DMS 273 treated with DMSO at 0.1 percent for 48 hours (cell line): ENCODE data around the gene KLHL36.
"Not testable (repeated sequence)": the region's sequence is repeated elsewhere in the genome, so short reads cannot be mapped to it uniquely, and the experiment has no call there.

Experiments
- DNase-seq: peaks from one replicate; lab custom pipeline; 2025; lab: John Stamatoyannopoulos, UW

KLHL36 gene

DNA sequence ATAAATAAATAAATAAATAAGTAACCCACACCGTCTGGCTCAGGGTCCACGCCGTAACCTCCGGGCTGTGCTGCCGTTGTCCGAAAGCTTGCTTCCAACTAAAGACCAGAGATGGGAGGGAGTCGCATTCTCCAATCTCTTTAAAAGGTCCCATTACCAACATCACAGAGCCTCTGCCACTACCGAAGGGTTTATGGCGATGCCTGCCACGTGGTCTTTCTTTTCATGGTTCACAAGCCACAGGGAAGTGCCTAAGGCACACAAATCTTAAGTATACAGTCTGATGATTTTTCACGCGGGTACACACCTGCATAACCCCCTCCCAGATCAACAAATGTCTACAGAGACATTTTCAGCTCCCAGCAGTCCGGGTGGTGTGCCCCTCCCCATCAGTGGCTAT is 31.8 kb upstream of the KLHL36 start:
- DNase-seq, result no peak

DNA sequence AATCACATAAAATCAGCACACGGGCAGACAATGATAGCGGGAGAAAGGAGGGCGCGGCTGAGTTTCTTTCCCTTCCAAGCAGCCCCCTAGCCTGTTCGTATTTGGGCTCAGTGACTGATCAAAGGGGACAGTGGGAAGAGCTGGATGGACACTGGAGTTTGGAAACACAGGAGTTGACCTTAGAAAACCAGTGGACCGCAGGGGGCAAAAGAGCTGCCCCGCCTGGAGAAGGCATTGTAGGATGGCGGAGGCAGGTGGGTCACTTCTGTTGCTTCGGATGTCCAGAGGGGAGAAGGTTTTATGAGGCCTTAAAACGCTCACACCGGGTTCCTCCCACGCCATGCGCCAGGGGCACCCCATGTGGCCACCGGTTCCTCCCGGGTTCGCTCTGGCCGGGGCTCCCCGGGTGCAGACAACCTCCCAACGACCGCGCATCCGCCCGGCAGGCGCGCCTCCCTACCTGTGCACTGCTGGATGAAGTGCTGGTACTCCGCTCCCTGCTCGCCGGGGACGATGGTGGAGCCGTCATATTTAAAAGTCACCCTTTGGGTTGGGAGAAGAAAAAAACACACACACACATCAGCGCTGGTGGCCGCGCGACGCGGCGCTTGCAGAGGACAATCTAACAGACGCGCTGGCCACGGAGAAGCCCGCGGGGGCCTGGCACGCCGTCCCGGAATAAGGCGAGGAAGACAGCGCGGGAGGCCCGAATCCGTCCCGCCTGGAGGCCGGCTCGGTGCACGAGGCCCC is 31.1 kb upstream of the KLHL36 start:
- no peak for DNase-seq

DNA sequence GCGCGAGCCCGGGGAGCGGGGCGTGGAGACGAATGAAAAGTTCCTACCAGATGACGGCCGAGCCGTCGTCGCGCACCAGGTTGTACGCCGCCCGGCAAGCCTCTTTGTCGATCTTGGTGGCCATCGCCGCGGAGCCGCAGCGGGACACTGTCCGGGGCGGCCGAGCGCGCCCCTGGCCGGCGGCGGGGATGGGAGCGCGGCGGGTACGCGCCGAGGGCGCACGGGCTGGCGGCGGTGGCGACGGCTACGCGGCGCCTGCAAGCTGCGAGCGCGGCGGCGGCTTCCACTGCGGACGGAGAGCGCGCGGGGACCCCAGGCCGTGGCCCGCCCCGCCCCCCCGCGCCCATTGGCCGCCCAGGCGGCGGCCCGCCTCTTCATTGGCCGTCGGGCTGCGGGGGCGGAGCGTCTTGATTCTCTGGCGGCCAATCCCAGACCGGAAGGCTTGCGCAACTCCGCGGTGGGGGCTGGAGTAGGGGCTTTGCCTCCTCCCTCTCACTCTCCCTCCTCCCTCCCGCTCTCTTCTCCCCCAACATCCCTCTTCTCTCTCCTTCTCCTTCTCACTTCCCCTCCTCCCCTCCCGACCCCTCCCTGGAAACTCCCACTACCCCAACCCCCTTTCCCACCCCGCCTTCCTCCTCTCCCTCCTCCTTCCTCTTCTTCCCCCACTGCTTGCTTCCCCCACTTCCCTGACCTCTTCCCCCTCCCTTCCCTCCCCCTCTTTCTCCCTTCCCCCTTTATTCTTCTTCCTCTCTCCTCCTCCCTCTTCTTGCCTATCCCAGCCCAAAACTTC is 30.3 kb upstream of the KLHL36 start, which contains the start of gene COTL1:
COTL1 (minus strand) TSS at position 288 of the 790 bp plus-strand sequence; CDS start at position 124, 164 bp downstream.
- peak; percentile 70 for DNase-seq

DNA sequence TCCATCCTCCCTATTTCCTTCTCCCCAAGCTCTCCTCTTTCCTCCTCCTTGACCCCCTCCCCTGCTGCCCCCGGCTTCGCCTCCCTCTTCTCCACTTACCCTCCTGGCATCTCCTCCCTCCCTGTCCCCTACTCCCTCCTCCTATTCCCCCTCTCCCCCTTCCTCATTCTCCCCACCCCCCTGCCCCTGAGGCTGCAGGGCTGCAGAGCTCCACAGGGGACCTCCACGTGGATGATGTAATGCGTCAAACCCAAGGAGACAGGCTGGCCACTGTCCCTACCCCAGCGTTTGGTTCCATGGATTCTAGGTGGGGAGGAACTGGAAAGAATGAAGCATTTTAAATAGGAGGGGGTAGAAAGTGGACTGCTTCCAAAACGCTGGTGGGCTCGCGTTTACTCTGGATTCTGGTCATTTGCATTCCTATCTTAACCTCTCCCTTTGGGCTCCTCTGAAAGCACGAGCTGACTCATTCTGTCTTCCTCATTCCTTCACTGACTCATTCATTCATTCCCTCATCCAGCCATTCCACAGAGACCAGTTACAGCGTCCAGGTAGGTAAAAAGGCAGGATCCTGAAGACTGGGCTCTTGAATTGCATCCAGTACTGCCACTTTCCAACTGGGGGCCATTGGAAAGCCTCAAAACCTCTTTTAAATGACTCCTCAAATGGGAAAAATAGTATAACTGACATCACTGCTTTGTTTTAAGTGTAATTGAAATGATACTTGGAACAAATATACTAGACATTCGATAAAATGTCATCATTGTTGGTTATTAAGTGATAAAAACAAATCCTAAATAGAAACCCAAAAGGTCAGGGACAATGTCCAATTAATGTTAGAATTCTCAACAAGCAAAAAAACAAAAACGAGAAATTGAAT is 29.5 kb upstream of the KLHL36 start:
- DNase-seq, result no peak

DNA sequence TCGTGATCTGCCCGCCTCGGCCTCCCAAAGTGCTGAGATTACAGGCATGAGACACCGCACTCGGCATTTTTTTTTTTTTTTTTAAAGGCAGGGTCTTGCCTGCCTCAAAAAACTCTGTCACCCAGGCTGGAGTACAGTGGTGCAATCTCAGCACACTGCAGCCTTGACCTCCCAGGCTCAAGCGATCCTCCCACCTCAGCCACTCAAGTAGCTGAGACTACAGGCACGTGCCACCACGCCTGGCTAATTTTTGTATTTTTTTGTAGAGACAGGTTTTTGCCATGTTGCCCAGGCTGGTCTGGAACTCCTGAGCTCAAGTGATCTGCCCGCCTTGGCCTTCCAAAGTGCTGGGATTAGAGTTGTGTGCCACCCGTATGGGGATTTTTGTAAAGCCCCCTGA is 27.4 kb upstream of the KLHL36 start:
- not testable (repeated sequence) for DNase-seq

DNA sequence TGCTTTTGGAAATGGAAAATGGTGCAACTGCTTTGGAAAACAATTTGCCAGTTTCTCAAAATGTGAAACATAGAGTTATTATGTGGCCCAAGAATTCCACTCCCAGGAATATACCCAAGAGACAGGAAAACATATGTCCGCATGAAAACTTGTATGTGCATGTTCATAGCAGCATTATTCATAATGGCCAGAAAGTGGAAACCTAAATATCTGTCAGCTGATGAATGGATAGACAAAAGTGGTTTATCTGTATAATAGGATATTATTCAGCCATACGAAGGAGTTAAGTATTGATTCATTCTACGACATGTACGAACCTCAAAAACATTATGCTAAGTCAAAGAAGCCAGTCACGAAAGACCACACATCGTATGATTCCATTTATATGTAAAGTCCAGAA is 22.8 kb upstream of the KLHL36 start:
- DNase-seq, result no peak

DNA sequence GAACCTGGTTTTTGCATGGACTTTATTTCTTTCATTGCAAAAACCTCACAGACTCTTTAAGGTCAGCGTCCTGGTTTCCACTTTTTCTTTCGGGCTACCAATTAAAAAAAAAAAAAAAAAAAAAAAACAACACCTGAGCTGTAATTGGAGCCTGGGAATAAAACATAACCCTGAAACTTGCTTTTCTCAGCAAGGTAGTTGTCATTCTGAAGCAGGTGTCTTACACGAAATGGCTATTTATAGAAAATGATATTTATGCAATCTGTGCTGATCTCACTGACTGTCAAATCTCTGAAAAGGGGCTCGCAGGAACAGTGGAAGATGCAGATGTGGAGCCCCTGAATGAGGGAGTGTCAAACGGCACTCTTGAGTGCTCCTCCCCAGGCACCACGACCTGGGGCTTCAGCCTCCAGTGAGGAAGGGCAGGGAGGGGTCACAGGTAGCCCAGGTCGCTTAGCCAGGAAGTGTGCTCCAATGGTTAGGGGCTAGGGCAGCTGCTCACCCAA is 20.0 kb upstream of the KLHL36 start:
- no peak for DNase-seq

DNA sequence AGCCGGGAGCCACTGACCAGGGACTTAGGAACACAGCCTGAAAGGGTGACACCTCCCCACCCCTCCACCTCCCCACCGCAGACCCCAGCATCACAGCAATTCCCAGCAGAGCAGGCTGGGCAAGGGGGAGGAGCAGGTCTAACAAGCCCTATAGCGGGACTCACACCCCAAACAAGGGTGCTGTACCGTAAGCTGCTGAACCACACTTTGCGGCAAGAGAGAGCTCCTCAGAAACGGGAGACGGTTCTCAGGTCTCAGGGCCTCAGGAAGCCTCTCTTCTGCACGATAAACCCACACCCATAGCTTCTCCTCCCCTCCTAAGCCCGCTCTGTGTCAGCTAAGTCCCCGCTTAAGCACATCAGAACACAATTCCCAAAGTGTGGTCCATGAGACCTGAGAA is 18.7 kb upstream of the KLHL36 start:
- DNase-seq, result no peak

DNA sequence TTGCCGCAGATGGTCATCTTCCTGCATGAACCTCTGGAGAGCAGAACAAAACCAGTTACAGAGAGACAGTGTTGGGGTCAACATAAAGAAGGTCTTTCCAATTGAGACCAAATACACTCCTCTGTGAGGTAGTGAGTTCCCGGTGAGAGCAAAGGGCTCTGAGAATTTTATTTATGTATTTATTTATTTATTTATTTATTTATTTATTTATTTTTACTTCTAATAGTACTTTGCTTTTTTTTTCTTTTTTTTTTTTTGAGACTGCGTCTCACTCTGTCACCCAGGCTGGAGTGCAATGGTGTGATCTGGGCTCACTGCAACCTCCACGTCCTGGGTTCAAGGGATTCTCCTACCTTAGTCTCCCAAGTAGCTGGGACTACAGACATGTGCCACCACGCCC is 18.3 kb upstream of the KLHL36 start:
- DNase-seq, result no peak

DNA sequence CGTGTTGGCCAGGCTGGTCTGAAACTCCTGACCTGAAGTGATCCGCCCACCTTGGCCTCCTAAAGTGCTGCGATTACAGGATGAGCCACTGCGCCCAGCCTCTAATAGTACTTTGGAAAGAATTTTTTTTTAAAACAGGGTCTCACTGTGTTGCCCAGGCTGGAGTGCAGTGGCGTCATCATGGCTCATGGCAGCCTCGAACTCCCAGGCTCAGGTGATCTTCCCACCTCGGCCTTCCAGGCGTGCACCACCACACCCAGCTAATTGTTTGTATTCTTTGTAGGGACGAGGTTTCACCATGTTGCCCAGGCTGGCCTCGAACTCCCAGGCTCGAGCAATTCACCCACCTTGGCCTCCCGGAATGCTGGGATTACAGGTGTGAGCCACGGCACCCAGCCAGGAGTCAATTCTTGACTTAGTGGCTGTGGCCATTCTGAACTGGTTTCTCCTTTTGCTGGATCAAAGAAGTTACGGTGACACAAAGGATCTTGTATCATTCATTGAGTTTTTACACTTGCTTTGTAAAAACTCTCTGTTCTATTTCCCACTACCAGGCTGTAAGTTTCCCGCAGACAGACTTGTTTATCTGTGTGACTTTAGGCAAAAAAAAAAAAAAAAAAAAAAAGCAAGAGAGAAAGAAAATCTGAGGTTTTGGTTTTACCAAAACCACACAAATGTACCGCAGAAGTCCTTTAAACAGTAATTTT is 17.7 kb upstream of the KLHL36 start:
- DNase-seq, result no peak

DNA sequence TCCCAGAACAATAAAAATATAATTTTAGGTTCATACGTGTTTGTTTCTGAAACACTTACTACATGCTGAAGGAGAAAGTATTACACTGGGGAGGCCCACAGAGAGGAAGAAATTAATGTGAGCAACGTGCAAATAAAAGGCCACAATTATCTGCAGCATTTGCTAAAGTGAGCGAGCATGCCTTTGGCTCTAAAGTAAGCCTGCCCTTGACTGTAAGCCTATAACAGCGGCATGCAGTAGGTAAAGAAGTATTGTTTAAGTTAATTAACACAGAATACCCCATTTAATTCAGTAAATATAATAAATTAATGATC is 17.2 kb upstream of the KLHL36 start:
- no peak for DNase-seq

DNA sequence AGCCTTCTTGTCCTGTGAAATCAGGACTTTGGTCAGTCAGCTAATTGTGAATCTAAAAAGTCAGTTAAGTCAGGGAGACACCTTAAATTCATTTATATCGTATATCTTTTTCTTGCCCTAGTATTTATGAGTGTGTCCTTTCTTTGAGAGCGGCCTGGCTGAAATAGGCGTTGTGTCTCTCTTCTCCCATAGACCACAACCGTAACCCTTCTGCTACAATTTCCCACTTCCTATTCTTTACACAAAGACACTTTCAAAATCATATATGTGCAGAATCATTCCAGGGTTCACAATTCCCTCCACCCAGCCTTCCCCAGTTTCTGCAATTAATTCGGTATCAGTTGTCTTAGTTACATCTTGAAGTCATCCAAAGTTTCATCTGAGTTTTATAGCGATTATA is 16.4 kb upstream of the KLHL36 start:
- no peak for DNase-seq

DNA sequence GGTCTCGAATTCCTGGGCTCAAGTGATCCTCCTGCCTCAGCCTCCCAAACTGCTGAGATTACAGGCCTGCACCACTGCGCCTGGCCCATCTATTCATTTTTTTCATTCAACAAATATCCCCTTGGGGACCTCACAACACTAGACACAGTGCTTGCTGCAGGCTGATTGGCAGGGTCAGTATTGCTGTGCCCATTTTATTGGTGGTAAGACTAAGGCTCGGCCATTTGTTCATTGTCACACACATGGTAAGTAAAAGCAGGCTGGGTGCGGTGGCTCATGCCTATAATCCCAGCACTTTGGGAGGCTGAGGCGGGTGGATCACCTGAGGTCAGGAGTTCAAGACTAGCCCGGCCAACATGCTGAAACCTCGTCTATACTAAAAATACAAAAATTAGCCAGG is 15.4 kb upstream of the KLHL36 start:
- DNase-seq, result not testable (repeated sequence)

DNA sequence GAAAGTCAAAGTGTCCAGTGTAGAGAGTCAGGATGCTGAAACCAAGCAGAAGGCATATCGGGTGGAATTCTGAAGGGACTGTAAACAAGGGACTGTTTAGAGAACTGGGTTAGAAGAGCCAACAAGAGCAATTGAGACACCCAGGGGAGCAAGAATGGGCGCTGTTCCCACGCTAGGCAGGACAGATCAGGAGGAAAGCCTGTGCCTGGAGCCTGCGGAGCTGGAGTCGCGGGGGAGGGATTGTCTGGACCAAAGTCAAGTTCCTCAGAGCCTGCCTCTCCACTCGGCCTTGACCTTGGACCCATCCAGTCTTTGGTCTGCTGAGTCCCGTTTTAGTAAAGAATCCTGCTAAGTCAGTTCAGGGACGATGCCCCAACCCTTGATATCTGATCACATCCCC is 14.7 kb upstream of the KLHL36 start:
- peak; percentile 73 for DNase-seq

DNA sequence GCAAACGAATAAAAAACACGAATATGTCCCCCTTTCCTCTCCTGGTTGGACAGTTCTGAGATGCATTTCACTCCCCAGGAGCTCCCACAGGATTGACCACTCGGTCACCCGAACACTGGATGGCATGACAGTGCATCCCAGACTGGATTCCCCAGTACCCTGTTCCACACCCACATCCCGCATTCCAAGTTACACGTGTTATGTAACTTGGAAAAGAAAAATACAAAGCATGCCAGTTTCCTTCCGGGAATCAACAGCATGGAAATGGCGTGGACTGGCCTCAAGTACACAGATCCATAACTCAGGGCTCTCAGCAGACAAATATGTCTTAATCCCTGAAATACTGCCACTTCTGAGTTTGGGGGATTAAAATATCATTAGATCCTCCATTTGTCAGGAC is 12.6 kb upstream of the KLHL36 start:
- no peak for DNase-seq

DNA sequence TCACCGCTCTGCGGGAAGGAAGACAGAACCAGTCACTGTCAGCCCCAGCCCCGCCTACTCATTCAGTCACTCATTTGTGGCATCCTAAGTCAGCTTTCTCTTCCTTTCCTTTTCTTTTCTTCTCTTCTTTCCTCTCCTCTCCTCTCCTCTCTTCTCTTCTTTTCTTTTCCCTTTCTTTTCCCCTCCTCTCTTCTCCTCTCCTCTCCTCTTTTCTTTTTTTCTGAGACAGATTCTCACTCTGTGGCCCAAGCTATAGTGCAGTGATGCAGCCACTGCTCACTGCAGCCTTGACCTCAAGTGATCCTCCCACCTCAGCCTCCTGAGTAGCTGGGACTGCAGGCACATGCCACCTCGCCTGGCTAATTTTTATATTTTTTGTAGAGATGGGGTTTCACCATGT is 10.6 kb upstream of the KLHL36 start:
- no peak for DNase-seq

DNA sequence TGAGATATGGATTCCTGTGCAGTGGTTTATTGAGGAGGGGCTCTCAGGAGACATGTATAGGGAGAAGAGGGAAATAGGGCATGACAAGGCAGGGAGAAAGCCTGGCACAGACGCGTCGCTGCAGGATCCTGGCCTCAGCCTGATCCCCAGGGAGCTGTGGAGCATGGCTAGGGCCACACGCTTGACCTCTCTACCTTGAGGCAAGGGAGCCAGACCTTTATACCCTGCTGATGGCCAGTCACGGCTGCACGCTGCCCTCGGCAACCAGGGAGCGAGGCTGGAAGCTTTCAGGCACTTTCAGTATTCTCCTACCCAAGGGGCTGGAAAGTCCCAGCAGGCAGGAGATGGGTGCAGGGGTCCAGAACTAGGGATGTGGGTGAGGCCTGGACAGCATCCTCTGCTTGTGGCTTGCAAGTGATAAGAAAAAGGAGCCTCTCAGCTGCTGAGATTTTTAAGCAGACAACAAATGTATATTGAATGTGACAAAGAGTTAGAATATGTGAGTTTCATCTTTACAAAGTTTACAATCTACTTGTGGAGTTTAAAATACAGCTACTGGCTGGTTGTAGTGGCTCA is 10.0 kb upstream of the KLHL36 start:
- no peak for DNase-seq

DNA sequence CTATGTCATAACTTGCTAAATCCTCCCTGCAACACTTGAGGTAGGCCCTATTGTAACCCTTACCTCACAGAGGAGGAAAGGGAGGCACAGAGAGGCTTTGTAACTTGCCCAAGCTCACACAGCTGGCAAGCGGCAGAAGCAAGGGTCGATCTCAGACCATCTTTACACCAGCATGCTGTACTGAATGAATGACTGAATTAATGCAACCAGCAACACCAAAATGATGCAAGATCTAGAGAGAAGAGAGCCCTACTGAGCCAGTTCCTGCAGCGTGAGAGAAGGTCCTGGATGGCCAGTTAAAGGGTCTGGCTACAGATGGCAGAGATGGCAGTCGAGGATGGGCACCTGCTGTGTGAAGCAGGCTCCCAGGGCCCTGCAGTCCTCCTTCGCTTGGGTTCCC is 8.2 kb upstream of the KLHL36 start:
- DNase-seq, result no peak

DNA sequence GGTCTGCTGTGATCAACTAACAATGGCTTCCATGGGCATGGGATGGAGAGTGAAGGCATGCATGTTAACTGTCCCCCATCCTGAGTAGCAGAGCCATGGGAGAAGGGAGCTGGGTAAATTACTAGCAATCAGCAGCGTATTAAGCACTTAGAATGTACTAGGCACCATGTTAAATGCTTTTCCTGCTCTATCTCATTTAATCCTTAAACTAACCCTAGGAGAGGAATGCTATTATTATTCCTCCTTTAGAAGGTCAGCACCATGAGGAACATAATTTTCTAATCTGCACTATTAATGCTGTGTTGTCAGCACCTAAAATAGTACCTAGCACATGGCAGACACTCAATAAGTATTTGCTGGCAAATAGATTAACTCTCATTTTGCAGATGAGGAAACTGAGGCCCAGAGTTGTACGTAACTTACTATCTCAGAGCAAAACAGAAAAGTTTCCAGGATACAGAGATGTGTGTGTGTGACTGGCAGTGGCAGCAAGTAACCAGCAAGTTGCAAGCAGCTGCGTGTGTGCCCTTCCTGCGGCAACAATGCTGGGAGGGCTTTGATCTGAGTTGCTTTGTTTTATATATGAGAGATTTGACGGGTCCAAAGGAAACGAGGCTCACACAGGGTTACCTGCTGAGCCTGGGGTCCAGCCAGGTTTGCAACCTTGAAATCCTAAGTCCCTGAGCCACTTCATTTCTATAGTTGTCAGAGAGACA is 6.5 kb upstream of the KLHL36 start:
- DNase-seq, result no peak

DNA sequence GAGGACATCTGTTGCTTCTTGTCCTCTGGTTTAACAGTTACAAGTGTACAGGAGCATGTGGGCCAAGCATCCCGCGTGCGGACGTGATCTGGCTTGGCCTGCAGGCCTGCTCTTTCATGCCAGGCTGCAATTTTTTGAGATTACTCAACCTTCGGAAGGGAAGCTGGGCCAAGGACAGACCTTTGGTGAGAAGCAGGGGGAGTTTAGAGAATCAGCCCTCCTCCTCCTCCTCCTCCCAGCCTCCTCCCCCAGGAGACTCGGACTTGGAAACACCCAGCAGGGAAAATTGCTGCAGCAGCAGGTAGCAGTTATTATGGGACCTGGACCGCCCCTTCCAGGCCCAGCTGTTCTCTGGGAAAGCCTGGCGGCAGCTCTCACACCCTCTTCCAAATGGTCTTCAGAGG is 5.1 kb upstream of the KLHL36 start:
- peak; percentile 96 for DNase-seq

DNA sequence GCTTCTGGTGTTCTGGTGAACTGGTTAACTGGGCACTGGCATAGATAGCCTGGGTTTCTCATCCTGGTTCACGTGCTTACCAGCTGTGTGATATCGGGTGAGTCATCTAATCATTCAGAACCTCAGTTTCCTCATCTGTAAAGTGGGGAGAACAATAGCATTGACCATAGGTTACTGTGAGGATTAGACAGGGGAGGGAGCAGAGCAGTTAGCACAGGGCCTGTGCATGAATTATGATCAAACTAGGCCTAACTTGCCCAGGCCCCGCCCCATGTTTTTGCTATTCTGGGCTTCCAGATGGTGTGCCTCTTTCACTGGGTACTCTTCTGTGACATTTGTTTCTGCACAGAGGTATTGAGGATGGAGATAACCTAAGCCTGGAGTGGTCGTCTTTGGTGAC is 4.6 kb upstream of the KLHL36 start:
- peak; percentile 87 for DNase-seq
